GM19455 (cell line): ENCODE measurements around the gene HNF1A.

Experiments
- ATAC-seq: cut with Tn5 transposase; IDR thresholded peaks from one replicate; pipeline ENCODE4 v1.9.1; 2021; ENCODE audit not compliant: unreplicated experiment

The HNF1A gene

DNA sequence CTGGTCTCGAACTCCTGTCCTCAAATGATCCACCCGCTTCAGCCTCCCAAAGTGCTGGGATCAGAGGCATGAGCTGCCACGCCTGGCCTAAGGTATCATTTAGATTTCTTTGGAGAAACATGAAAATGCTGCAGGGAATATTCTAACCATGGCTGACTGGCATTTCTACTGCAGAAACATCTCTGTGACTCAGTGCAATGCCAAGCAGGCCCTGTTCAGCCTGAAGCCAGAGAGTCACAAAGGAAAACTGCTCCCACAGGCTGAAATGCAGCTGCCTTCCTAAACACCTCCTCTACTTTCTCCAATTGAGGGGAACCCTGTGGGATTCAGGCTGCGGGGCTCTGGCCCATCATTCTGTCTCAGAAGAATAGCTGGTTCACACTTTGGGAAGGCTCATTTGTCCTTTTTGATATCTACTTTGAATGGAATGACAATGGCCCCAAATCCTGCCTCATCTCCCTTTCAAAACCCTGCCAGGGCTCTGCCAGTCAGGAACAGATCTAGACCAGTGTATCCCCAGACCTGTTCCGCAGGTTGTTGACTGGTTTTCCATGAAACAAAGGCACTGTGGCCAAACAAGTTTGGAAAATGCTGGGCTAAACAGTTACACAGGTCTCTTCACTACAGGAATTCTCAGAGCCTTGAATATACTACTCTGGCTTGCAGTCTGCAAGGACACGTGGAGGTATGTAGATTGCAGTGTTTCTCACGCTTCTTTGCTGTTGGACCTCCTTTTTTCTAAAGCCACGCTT lies 30.2 kb downstream of the HNF1A start:
- no peak for ATAC-seq

GRCh38 chr12:121009741-121010140 lies 31.4 kb downstream of the HNF1A start:
- ATAC-seq: no peak

DNA sequence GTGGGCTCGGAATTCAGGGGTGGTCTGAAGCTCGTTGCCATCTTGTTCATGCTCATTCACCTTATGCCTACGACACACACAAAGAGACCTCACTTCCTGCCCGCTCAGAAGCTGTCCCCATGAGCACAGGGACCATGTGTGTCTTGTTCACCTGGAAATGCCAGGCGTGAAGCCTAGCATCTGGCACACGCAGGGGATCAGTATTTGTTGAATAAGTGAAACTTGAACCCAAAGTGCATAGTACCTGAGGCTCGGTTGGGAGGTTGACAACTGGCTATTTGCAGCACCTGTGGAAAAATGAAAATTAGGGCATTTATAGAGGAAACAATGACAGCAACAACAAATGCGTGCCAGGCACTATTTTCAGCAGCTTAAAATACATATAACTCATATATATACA lies 32.5 kb downstream of the HNF1A start:
- ATAC-seq: no peak

DNA sequence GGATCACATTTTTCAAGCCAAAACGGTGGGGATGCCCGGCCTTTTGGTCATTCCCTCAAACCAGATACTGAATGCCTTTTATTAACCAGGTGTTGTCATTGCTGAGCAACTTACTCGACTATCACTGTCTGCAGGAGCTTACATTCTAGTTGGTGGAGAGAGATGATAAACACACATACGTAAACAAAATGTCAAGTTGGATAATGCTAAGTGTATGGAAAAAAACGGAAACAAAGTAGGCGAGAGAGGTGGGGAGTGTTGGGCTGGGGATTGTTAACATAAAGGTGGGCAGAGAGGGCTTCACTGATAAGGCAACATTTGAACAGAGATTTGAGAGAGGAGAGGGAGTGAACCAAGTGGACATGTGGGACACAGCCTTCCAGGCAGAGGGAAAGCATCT lies 33.5 kb downstream of the HNF1A start:
- no peak for ATAC-seq

DNA sequence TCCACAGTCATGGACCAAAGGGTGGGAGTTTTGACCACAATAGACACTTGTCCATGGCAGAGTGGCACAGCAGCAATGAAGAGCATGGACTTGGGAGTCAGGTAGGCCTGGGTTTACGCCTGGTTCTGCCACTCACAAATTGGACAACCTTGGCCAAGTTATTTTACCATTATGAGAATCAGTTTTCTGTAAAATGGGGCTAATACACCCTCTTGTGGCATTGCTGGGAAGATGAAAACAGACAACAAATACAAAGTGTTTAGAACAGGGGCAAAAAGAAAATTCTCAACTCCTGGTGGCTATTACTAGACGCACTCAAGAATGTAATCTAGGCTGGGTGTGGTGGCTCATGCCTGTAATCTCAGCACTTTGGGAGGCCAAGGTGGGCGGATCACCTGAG lies 35.4 kb downstream of the HNF1A start:
- ATAC-seq: no peak

DNA sequence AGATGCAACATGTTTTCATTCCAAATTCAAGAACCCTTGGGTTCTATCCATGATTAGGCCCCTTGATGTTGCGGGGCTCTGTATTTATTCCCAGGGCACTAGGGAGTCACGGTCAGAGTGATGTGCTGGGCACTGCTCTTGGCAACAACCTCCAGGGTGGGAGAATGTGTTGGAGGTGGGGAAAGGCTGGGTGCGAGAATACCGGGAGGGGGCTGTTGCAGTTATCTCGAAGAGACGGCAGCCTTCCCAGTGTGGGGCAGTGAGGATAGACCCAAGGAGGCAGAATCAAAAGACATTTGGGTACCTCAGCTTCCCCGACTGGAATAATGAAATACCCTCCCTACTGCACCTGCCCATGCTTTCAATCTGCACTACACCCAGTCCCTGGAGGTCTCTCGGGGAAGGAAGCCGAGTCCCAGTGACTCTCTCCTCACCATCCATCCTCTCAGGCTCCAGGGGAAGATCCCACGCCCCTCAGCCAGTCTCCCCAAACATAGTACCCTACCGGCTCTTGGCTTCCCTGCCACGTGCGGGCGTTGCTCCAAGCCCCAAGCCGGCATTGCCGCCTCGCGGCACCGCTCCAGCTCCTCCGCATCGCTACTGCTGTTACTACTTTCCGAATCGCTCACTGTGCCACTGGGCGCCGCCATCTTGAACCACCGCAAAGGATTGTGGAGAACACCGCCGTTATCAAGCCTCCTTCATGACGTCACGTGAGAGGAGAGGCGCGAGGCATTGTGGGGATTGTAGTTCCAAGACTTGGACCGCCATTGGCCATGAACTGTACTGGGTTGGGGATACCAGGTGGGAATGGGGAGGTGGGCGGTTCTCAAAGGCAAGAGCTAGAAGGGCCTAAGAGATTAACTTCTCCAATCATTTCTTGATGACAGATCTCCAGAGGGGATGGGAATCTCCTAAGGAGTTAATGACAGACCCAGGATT lies 37.8 kb downstream of the HNF1A start, which contains the start of gene C12orf43:
C12orf43 (minus strand) TSS at position 663 of the 942 bp plus-strand sequence; CDS start at position 650, 13 bp downstream.
- peak; percentile 96 for ATAC-seq

DNA sequence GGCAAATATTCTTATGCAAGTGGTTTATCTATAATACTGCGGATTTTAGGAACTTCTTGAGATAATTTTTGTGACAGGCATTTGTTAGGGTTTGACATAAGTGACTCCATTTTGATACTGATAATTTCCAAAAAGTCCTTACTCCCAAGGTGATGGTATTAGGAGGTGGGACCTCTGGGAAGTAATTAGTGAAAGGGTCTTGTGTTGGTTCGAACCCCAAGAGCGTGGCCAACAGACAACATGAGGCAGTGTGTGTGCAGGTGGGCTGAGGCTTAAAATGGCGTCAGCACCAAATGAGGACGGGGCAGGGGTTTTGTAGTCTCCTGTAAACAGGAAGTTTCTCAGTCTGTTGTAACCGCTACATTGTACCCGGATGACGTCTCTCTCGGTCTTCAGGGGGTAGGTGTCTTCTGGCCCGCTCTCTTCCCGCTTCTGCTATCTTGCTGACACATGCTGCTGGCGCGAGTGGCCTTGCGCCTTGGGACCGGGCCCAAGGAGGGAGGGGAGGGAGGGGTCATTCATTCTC lies 39.7 kb downstream of the HNF1A start:
- no peak for ATAC-seq

GRCh38 chr12:121018860-121019617 lies 40.7 kb downstream of the HNF1A start:
- no peak for ATAC-seq

- ATAC-seq: no peak
These were observed 43.4 kb downstream of the HNF1A start for GRCh38 chr12:121021754-121022153.

GRCh38 chr12:121022713-121023112 lies 44.4 kb downstream of the HNF1A start:
- no peak for ATAC-seq

- no peak for ATAC-seq
These were observed 45.5 kb downstream of the HNF1A start for GRCh38 chr12:121023799-121024198.

GRCh38 chr12:121025442-121026226 lies 47.3 kb downstream of the HNF1A start:
- no peak for ATAC-seq

DNA sequence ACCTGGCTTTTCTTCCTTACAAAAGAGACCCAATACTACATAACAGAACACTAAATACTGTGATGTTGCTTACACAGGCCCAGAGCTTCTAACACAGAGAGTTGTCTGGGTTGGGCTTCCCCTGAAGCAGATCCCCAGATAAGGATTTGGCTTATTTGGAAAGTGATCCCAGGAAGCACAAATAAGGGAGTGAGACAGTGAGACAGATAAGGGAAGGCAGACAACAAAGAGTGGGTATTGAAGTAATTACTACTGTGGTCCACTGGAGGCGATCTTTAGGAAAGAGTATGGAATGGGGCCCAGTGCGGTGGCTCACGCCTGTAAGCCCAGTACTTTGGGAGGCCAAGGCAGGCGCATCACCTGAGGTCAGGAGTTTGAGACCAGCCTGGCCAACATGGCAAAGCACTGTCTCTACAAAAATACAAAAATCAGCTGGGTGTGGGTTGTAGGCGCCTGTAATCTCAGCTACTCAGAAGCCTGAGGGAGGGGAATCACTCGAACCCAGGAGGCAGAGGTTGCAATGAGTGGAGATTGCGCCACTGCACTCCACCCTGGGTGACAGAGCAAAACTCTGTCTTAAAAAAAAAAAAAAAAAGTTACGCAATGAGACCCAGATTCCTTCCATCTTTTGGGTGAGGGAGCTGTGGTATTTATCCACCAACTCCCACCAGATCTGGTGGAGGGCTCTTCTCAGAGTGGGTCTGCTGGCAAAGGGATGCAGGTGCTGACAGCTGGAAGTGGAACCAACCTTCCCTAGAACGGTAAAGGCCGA lies 48.1 kb downstream of the HNF1A start:
- ATAC-seq: no peak

DNA sequence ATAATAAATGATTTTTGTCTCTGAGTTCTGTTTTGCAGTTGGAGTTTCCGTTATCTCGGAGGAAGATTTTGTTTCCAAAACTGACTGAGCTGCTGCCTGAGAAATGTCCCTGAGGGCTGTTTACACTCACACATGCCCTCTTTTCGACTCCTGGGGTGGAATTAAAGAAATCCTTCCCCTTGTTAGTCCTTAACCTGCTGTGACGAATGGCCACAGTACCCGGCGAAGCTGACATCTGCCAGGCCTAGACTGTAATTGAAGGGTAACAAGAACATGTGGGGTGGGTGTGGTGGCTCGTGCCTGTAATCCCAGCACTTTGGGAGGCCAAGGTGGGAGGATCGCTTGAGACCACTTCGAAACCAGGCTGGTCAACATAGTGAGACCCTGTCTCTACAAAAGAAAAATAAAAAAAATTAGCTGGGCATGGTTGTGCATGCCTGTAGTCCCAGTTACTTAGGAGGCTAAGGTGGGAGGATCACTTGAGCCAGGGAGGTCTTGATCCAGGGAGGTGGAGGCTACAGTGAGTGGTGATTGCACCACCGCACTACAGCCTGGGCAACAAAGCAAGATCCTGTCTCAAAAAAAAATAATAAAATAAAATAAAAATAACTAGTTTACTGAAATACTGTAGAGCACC lies 52.4 kb downstream of the HNF1A start:
- ATAC-seq: no peak

DNA sequence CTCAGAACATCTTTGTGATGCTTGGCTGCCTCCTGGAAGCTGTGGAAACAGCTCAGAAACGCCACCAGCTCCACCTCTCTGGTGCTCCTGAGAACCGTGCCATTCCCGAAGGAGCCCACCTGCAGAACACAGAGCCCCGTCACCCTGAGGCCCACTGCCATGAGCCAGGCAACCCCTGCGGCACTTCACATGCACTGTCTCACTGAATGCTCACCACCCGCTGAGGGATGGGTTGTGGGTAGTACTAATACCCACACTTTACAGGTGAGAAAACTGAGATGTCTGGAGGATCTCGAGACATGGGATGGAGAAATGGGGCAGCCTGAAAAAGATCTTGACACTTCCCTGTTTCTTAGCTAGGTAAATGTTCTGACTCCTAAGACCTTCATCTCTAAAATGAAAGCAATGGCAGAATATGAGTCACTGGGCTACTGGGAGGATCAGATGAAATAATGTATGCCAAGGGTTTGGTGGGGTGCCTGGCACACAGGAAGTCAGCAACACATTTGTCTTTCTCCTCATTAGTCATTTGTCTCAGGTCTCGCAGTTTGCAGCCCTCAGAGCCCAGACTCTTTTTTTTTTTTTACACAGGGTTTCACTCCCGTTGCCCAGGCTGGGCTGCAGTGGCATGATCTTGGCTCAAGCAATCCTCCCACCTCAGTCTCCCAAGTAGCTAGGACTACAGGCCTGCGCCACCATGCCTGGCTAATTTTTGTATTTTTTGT lies 55.4 kb downstream of the HNF1A start:
- no peak for ATAC-seq

GRCh38 chr12:121034616-121035305 lies 56.4 kb downstream of the HNF1A start:
- no peak for ATAC-seq

DNA sequence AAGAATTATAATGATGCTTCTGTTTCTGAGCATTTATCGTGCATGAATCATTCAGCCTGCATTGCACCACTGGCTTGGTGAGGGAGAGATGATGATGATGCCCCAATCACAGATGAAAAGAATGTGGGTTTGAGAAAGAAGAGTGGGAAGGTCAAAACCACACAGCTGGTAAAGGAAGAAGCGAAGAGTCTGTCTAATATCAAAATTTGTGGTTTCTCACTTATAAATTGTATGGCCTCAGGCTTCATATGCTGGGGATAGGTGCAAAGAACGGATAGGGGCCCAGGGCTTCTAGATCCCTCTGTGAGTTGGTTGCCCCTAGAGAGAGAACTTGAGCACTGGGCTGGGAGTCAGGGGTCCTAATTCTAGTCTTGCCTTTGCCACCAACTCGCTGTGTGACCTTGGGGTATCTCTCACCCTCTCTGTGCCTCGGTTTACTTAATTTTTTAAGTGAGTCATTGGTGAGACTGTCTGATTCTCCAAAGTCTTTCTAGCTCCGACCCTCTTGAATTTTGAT lies 58.5 kb downstream of the HNF1A start:
- no peak for ATAC-seq
